Measurements from ENCODE around the gene TRAPPC13.

The TRAPPC13 gene

DNA sequence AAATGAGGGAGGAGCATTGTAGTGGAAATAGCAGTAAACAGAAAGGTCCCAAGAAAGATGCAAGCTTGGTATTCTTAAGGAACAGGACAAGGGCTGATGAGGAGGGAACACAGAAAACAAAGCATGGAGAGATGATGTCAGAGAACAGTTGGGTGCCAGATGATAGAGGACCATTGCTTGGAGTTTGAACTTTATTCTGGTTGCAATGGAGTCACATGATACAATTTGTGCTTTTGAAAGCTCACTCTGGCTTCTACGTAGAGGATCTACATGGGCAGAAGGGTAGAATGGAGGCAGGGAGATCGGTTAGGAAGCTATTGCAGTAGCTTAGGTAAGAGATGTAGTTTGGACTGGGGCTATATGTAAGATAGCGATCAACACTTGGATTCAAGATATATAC lies 57.3 kb downstream of the TRAPPC13 start:
- DNase-seq = no peak

GRCh38 chr5:65693121-65693520 lies 68.3 kb downstream of the TRAPPC13 start:
- no peak for DNase-seq

DNA sequence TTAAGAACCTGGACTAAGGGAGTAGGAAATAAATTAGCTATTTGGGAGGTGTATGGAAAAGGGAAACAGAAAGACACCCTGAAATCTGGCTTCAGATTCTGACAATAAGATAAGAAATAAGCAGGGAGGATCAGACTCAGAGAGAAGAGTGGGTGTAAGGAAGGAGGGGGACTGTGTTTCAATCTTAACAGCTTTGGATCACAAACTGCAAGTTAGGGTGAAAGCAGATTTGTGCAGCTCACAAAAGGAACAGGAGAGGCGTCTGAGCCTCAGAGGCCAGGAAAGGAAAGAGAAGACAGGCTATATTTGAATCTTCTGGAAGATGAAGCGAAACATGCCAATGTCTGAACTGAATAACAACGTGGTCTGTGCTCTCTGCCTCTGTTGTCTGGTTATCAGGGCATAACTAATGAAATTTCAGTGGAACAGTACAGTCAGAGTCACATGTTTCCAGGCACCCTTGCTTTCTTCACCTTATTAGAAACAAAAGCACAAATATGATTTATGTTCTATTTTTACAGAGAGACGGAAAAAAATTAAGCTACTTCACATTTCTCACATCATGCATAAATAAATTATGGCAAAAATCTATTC lies 70.4 kb downstream of the TRAPPC13 start:
- no peak for DNase-seq

- no peak for DNase-seq
Observed at GRCh38 chr5:65695896-65696295, 71.1 kb downstream of the TRAPPC13 start.

GRCh38 chr5:65696892-65697291 lies 72.1 kb downstream of the TRAPPC13 start:
- DNase-seq = no peak

GRCh38 chr5:65699338-65699737 lies 74.5 kb downstream of the TRAPPC13 start:
- no peak for DNase-seq

GRCh38 chr5:65702036-65702435 lies 77.2 kb downstream of the TRAPPC13 start:
- no peak for DNase-seq

DNA sequence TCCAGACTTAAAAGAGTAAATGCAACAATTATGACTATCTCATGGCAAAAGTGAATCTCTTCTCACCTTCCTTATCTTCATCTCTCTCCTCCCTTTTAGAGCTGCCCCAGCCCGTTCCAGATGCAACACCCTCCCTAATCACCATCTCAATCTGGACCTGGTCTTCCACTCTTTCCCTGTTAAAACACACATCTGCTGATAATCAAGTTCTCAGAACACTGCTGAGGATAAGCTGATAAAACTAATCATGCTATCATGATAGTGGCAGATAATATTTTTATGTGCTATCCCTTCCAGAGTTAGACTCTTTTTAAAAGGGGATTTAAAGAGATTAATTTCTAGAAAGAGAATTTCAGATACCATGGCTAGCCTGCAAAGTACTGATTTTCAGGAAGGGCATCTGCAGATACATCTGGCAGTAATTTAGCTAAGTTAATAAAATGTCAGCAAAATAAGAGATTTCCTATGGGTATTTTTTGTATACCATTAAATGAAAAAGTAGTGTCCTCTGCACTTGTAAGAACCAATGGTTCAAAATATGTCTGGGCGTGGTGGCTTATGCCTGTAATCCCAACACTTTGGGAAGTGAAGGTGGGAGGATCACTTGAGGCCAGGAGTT lies 79.9 kb downstream of the TRAPPC13 start:
- DNase-seq = no peak

DNA sequence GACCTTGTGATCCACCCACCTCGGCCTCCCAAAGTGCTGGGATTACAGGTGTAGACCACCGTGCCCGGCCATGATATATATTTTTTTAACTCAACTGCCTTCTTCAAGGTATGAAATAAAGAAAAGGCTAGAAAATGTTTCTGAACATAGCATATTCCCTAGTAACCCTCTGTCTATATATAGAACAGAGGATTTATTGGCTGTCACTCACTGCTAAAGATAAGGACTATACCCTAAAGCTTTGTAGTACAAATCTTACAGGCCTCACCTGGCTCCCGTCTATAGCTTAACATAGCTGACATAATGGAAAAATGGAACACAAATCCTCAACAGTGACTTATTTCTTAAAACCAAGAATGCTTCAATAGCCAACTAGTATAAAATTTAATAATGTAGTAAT lies 82.8 kb downstream of the TRAPPC13 start:
- no peak for DNase-seq

GRCh38 chr5:65708145-65708544 lies 83.3 kb downstream of the TRAPPC13 start:
- no peak for DNase-seq

All from stimulated activated CD4-positive, alpha-beta T cell treated with anti-CD3 and anti-CD28 coated beads, Interleukin-4, amount 100 ng/mL, for 4 hours (primary cell).